Erythroblast (primary cell): ENCODE measurements around the gene HSFX2.
"Not testable (repeated sequence)": the region's sequence is repeated elsewhere in the genome, so short reads cannot be mapped to it uniquely, and the experiment has no call there.

Experiments
- GATA1 ChIP-seq: IDR thresholded peaks from 2 replicates; pipeline ENCODE4 v1.6.1; 2011; ENCODE audit warnings: low read depth, mild to moderate bottlenecking, control low read depth, low read length, moderate library complexity
- POLR2A ChIP-seq: IDR thresholded peaks from 2 replicates; pipeline ENCODE4 v1.6.1; 2011; ENCODE audit warnings: mild to moderate bottlenecking, low read length

DNA sequence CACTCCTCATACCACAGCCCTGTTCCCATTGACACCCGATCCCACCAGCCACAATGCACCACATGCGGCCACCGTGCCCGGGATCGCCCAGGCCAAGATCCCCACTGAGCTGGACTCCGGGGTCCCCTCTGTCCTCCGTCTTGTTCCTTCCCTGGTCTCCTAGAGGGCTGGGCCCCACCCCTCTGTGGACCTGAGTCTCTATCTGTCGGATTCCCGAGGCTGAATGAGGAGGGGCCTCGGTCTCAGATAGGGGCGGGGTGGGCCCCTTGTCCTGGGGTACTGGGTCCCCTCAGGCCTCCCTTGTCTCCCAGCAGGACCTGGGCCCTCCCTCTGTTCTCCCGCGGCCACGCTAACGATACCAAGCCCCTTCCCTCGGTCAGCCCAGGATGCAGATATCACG lies 9.5 kb downstream of the HSFX2 start:
- not testable (repeated sequence) for TF ChIP-seq POLR2A, GATA1
